PC-3 (cell line): ENCODE results near the gene RAB6B. TPM values are rescaled to one million over a fixed set of nuclear protein-coding genes. Genes with fewer than 3 reads are reported as not detected.

Experiments used
- ATAC-seq: fragments of 200-7000 bp; cut with Tn5 transposase; 2 replicates; pipeline ENCODE4 v1.9.1; 2020; ENCODE audit warnings: mild to moderate bottlenecking, moderate library complexity
- BruUV-seq: library from RNA; stranded (reverse); fragments of 400-500 nt; replicated peaks from 2 replicates; lab custom pipeline; 2021; lab: Mats Ljungman, UMichigan
- CTCF ChIA-PET: fragments of 300-600 bp; sonication (Branson Sonifier 250); formaldehyde crosslinking; loops from one replicate; lab custom pipeline; 2022; ENCODE audit warnings: antibody characterized with exemption; lab: Charles Lee
- POLR2A ChIA-PET: fragments of 300-600 bp; sonication (Branson Sonifier 250); formaldehyde crosslinking; loops from one replicate; lab custom pipeline; 2022; ENCODE audit warnings: antibody characterized with exemption; ENCODE audit not compliant: unreplicated experiment; lab: Charles Lee
- DNase-seq: peaks from one replicate; pipeline ENCODE4 v3.0.0-alpha.2; 2015
- H2AFZ ChIP-seq: fragments of 300-600 bp; sonication (generic); 2 replicates; pipeline ENCODE4 v1.6.0; 2016; ENCODE audit warnings: antibody characterized with exemption, low read length
- H3F3A ChIP-seq: fragments of 300-600 bp; sonication (generic); one replicate; pipeline ENCODE4 v1.6.0; 2017; ENCODE audit warnings: antibody characterized with exemption, low read length, control low read depth, mild to moderate bottlenecking; ENCODE audit not compliant: unreplicated experiment
- H3K27ac ChIP-seq: fragments of 300-600 bp; sonication (generic); 2 replicates; pipeline ENCODE4 v1.5.1; 2016; ENCODE audit warnings: mild to moderate bottlenecking, low read length
- H3K27me3 ChIP-seq: fragments of 300-600 bp; sonication (generic); 2 replicates; pipeline ENCODE4 v1.6.1; 2016; ENCODE audit warnings: low read length, mixed read lengths
- H3K36me3 ChIP-seq: fragments of 300-600 bp; sonication (generic); 2 replicates; pipeline ENCODE4 v1.6.1; 2016; ENCODE audit warnings: low read depth, mixed run types, low read length, mixed read lengths
- H3K4me1 ChIP-seq: fragments of 300-600 bp; sonication (generic); 2 replicates; pipeline ENCODE4 v1.5.1; 2016; ENCODE audit warnings: low read length; ENCODE audit not compliant: insufficient read depth
- H3K4me2 ChIP-seq: fragments of 300-600 bp; sonication (generic); 2 replicates; pipeline ENCODE4 v1.6.0; 2016; ENCODE audit warnings: low read length
- H3K4me3 ChIP-seq: fragments of 300-600 bp; sonication (generic); 2 replicates; pipeline ENCODE4 v1.5.1; 2016; ENCODE audit warnings: mild to moderate bottlenecking, low read length, mixed read lengths
- H3K79me2 ChIP-seq: fragments of 300-600 bp; sonication (generic); 2 replicates; pipeline ENCODE4 v1.6.1; 2017; ENCODE audit warnings: low read length, mixed read lengths
- H3K9ac ChIP-seq: fragments of 300-600 bp; sonication (generic); 2 replicates; pipeline ENCODE4 v1.6.0; 2016; ENCODE audit warnings: mild to moderate bottlenecking, low read length
- H3K9me2 ChIP-seq: fragments of 300-600 bp; sonication (generic); replicated peaks from 2 replicates; pipeline ENCODE4 v1.6.1; 2016; ENCODE audit warnings: mixed run types, low read length, mixed read lengths
- H3K9me3 ChIP-seq: fragments of 300-600 bp; sonication (generic); 2 replicates; pipeline ENCODE4 v1.6.1; 2016; ENCODE audit warnings: low read length, mixed read lengths
- H4K20me1 ChIP-seq: fragments of 300-600 bp; sonication (generic); 2 replicates; pipeline ENCODE4 v1.6.1; 2016; ENCODE audit warnings: low read length, mixed read lengths
- CTCF ChIP-seq: fragments of 300-600 bp; sonication (generic); conservative IDR thresholded peaks from 2 replicates; pipeline ENCODE4 v1.5.1; 2017; ENCODE audit warnings: antibody characterized with exemption, low read depth, mild to moderate bottlenecking, low read length
- EZH2 ChIP-seq: fragments of 300-600 bp; sonication (generic); IDR thresholded peaks from one replicate; pipeline ENCODE4 v1.6.1; 2017; ENCODE audit warnings: antibody characterized with exemption, mild to moderate bottlenecking, low read length; ENCODE audit not compliant: unreplicated experiment
- EZH2phosphoT487 ChIP-seq: fragments of 300-600 bp; sonication (generic); IDR thresholded peaks from 2 replicates; pipeline ENCODE4 v1.6.1; 2018; ENCODE audit warnings: mild to moderate bottlenecking, antibody characterized with exemption, low read length, borderline replicate concordance
- intact Hi-C: fragments of 100-400 bp; cut with micrococcal nuclease; formaldehyde crosslinking; loops from 2 replicates; pipeline ENCODE4 v1.9.0; 2023
- total RNA-seq: library from RNA; depleted of rRNA; stranded (reverse); fragments of >200 nt; gene quantifications from 2 replicates; pipeline ENCODE4 v1.2.3, GENCODE V29; 2014

Gene RAB6B
- total RNA-seq, 1 experiment from 2014 or later, result 0.22 TPM

- DNase-seq, result no peak
Measured at GRCh38 chr3:133803469-133803868, 92.2 kb downstream of the RAB6B start.

GRCh38 chr3:133799794-133800585, 95.7 kb downstream of the RAB6B start:
- Histone ChIP-seq H3K79me2 (no peaks in the 10 kb centered on the region), H3K9me3 (no peaks in the 10 kb centered on the region), H2AFZ (no peak overlapping the region), H3F3A (no peaks in the 10 kb centered on the region), H3K27ac (no peak overlapping the region), H4K20me1 (no peaks in the 10 kb centered on the region), H3K9ac (no peak overlapping the region), H3K4me1 (peaks cover 12% of the 10 kb centered on the region), H3K4me2 (no peak overlapping the region), H3K27me3 (no peaks in the 10 kb centered on the region), H3K36me3 (no peaks in the 10 kb centered on the region), H3K9me2 (no peaks in the 10 kb centered on the region), H3K4me3 (no peak overlapping the region)
- DNase-seq, result peak; percentile 72
- ChIA-PET POLR2A (no interaction called here), CTCF (no interaction called here)
- no peak for ATAC-seq
- no TSS peak for BruUV-seq
- intact Hi-C loops, result no loop called here
- TF ChIP-seq EZH2phosphoT487, result no peak
- TF ChIP-seq CTCF, result no peak

More at GRCh38 chr3:133803469-133803868, 92.2 kb downstream of the RAB6B start:
- Histone ChIP-seq H2AFZ (no peak overlapping the region), H3K9ac (no peak overlapping the region), H3K27ac (no peak overlapping the region), H3K27me3 (no peaks in the 10 kb centered on the region), H3K36me3 (peaks cover 12% of the 10 kb centered on the region), H3K4me2 (no peak overlapping the region), H3F3A (no peaks in the 10 kb centered on the region), H3K4me3 (no peak overlapping the region), H4K20me1 (no peaks in the 10 kb centered on the region), H3K9me2 (no peaks in the 10 kb centered on the region), H3K4me1 (peaks cover 15% of the 10 kb centered on the region), H3K79me2 (peaks cover 28% of the 10 kb centered on the region), H3K9me3 (no peaks in the 10 kb centered on the region)
- CTCF ChIA-PET, result no interaction called here
- no TSS peak for BruUV-seq
- POLR2A ChIA-PET, result no interaction called here
- no peak for TF ChIP-seq EZH2phosphoT487
- intact Hi-C loops, result no loop called here
- ATAC-seq, result no peak

GRCh38 chr3:133797396-133798105, 98.1 kb downstream of the RAB6B start:
- intact Hi-C loops, result no loop called here
- Histone ChIP-seq H3K4me1 (peaks cover 5% of the 10 kb centered on the region; the same call in 1 of the 2 replicates), H4K20me1 (no peaks in the 10 kb centered on the region), H3K27me3 (no peaks in the 10 kb centered on the region), H3K36me3 (no peaks in the 10 kb centered on the region), H3K79me2 (no peaks in the 10 kb centered on the region), H3K27ac (no peak overlapping the region), H3K4me2 (no peak overlapping the region), H2AFZ (no peak overlapping the region), H3K9me3 (peaks cover 3% of the 10 kb centered on the region; the same call in 1 of the 2 replicates), H3F3A (no peaks in the 10 kb centered on the region), H3K4me3 (no peak overlapping the region), H3K9me2 (no peaks in the 10 kb centered on the region), H3K9ac (no peak overlapping the region)
- DNase-seq, result peak; percentile 17
- ChIA-PET CTCF (no interaction called here), POLR2A (no interaction called here)
- ATAC-seq, result no peak
- no TSS peak for BruUV-seq
- TF ChIP-seq EZH2 (no peak), CTCF (no peak), EZH2phosphoT487 (no peak)
